Measurements from ENCODE around the gene TBC1D22A.

GRCh38 chr22:47090591-47091245, 328.3 kb downstream of the TBC1D22A start:
- TF ChIP-seq ZFP30 (CRISPR knock-in tag; IDR thresholded peaks at IDR 0.05) (no peak), SNAI2 (CRISPR knock-in tag; IDR thresholded peaks at IDR 0.05) (no peak), CREB5 (CRISPR knock-in tag; IDR thresholded peaks at IDR 0.05; ENCODE audit: low read depth) (no peak), ZFP3 (CRISPR knock-in tag; IDR thresholded peaks at IDR 0.05) (no peak), ISL1 (CRISPR knock-in tag; IDR thresholded peaks at IDR 0.05) (no peak), OSR1 (CRISPR knock-in tag; IDR thresholded peaks at IDR 0.05) (no peak), POU6F1 (CRISPR knock-in tag; IDR thresholded peaks at IDR 0.05; ENCODE audit: borderline replicate concordance, low read depth) (no peak), BACH2 (CRISPR knock-in tag; IDR thresholded peaks at IDR 0.05; ENCODE audit: borderline replicate concordance) (no peak), PPARA (CRISPR knock-in tag; IDR thresholded peaks at IDR 0.05; ENCODE audit: borderline replicate concordance) (no peak), ESRRG (CRISPR knock-in tag; IDR thresholded peaks at IDR 0.05) (no peak), ZNF8 (CRISPR knock-in tag; IDR thresholded peaks at IDR 0.05) (no peak), PATZ1 (CRISPR knock-in tag; IDR thresholded peaks at IDR 0.05; ENCODE audit: borderline replicate concordance) (no peak), TSHZ2 (CRISPR knock-in tag; IDR thresholded peaks at IDR 0.05) (no peak), ZNF565 (CRISPR knock-in tag; conservative IDR thresholded peaks at IDR 0.05; ENCODE audit: low read depth) (no peak)
